Right lobe of liver (tissue), 4 donors: Measurements from ENCODE around the gene SLC17A7.

ENCODE experiments used
- POLR2A ChIP-seq: fragments of 450-650 bp; IDR thresholded peaks from one replicate; pipeline ENCODE4 v1.6.1; 2017; ENCODE audit warnings: antibody characterized with exemption, mild to moderate bottlenecking
- TF ChIP-seq, protein P1 (sequence below), 4 donors: fragments of 200-600 bp in 3 of 4; fragments of 450-650 bp in 1 of 4; IDR thresholded peaks; one replicate each; pipeline versions ENCODE4 v1.5.1 to v1.8.0; 2016 to 2022; ENCODE audit warnings: antibody characterized with exemption in 4 of 4, mild to moderate bottlenecking in 2 of 4
- donor health status: DM: no; HTN: no; CAD: no.
- donor health status: DM: no; HTN: no; CAD: no.
- donor health status: DM: no; HTN: yes; CAD: no.

DNA sequence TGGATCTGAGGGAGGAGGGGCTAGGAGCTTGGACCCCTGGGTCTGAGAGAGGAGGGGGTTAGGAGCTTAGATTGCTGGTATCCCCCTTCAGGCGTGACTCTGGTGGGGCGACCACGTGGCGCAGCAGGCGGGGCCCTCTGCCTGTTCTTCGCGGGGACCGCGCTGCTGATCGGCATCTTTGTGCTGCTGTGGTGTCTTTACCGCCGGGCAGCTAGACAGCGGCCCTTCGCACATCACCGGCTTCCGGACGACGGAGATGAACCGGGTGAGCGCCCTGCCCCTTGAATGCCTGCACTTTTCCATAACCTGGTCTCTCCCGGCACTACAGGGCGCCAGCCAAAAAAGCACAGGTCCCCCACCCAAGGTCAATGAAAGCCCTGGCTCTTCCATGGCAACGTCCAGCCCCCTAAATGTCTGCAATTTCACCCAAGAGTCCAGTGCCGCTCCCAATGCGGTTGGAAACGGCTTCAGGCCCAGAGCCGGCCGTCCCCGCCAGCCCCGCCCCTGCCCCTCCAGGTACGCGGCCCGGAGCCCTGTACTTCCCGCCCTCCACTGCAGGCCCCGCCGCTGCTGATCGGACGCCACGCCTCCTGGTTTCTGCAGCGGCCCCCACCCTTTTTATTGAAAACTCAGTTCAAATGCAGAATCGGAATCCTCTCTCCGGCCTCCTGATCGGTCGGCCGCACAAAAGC, 13.3 kb downstream of the SLC17A7 start:
- TF ChIP-seq, protein P1, sequence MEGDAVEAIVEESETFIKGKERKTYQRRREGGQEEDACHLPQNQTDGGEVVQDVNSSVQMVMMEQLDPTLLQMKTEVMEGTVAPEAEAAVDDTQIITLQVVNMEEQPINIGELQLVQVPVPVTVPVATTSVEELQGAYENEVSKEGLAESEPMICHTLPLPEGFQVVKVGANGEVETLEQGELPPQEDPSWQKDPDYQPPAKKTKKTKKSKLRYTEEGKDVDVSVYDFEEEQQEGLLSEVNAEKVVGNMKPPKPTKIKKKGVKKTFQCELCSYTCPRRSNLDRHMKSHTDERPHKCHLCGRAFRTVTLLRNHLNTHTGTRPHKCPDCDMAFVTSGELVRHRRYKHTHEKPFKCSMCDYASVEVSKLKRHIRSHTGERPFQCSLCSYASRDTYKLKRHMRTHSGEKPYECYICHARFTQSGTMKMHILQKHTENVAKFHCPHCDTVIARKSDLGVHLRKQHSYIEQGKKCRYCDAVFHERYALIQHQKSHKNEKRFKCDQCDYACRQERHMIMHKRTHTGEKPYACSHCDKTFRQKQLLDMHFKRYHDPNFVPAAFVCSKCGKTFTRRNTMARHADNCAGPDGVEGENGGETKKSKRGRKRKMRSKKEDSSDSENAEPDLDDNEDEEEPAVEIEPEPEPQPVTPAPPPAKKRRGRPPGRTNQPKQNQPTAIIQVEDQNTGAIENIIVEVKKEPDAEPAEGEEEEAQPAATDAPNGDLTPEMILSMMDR (IDR thresholded peaks at IDR 0.05) = no peak
- TF ChIP-seq POLR2A = no peak
